Measurements from ENCODE around the gene ONECUT2. TPM values are rescaled to one million over a fixed set of nuclear protein-coding genes. Genes with fewer than 3 reads are reported as not detected.

ONECUT2 gene
- total and polyA plus RNA-seq, 9 donors, result under 0.01 to 0.30 (median 0.10) TPM

- Histone ChIP-seq H3K4me3 (no peak overlapping the region), H3K4me1 (ENCODE audit: insufficient read depth) (no peaks in the 10 kb centered on the region)
These were observed 6.1 kb downstream of the ONECUT2 start for GRCh38 chr18:57441071-57441794.

GRCh38 chr18:57443247-57443646 lies 8.1 kb downstream of the ONECUT2 start:
- DNase-seq, result no peak
- H3K4me1 ChIP-seq (ENCODE audit: insufficient read depth), result no peaks in the 10 kb centered on the region
- intact Hi-C loops (cut with DNase I), result no loop called here
- no peaks in the 10 kb centered on the region for H3K36me3 ChIP-seq
- H3K27ac ChIP-seq, result no peak overlapping the region
- H3K9me3 ChIP-seq, result peaks cover 0 to 4% of the 10 kb centered on the region in 2 donors
- H3K27me3 ChIP-seq, result peaks cover 2% of the 10 kb centered on the region
- WGBS, 3 donors, result 2 to 6% (median 4%) methylated on average over 1 of the region's 1 CpG
- H3K4me3 ChIP-seq, result no peak overlapping the region
- TF ChIP-seq EP300 (IDR thresholded peaks at IDR 0.05) (no peak), POLR2A (IDR thresholded peaks at IDR 0.05) (no peak), CTCF (IDR thresholded peaks at IDR 0.05) (no peak)

More at GRCh38 chr18:57441071-57441794, 6.1 kb downstream of the ONECUT2 start:
- intact Hi-C loops (cut with DNase I), result no loop called here
- no peaks in the 10 kb centered on the region for H3K36me3 ChIP-seq
- no peak overlapping the region for H3K27ac ChIP-seq
- no peak for DNase-seq
- peaks cover 0 to 4% of the 10 kb centered on the region in 2 donors for H3K9me3 ChIP-seq
- peaks cover 2% of the 10 kb centered on the region for H3K27me3 ChIP-seq
- WGBS, 3 donors, result 2% methylated on average over 50 to 54 of the region's 54 CpGs
- TF ChIP-seq POLR2A (IDR thresholded peaks at IDR 0.05) (no peak), EP300 (IDR thresholded peaks at IDR 0.05) (no peak), CTCF (IDR thresholded peaks at IDR 0.05) (no peak)

- peaks cover 2% of the 10 kb centered on the region for H3K27me3 ChIP-seq
- H3K4me1 ChIP-seq (ENCODE audit: insufficient read depth), result no peaks in the 10 kb centered on the region
- 37 to 50% (median 38%) methylated on average over 3 of the region's 3 CpGs for WGBS, 3 donors
- no peaks in the 10 kb centered on the region for H3K36me3 ChIP-seq
- H3K9me3 ChIP-seq, result peaks cover 0 to 4% of the 10 kb centered on the region in 2 donors
- no peak for DNase-seq
- TF ChIP-seq CTCF (IDR thresholded peaks at IDR 0.05) (no peak), POLR2A (IDR thresholded peaks at IDR 0.05) (no peak), EP300 (IDR thresholded peaks at IDR 0.05) (no peak)
- no peak overlapping the region for H3K4me3 ChIP-seq
- intact Hi-C loops (cut with DNase I), result no loop called here
- no peak overlapping the region for H3K27ac ChIP-seq
These were observed 8.5 kb downstream of the ONECUT2 start for GRCh38 chr18:57443702-57444101.

GRCh38 chr18:57444301-57444759 lies 9.2 kb downstream of the ONECUT2 start:
- intact Hi-C loops (cut with DNase I), result no loop called here
- TF ChIP-seq EP300 (IDR thresholded peaks at IDR 0.05) (no peak), POLR2A (IDR thresholded peaks at IDR 0.05) (no peak), CTCF (IDR thresholded peaks at IDR 0.05) (no peak)
- Histone ChIP-seq H3K27ac (no peak overlapping the region), H3K4me1 (ENCODE audit: insufficient read depth) (no peaks in the 10 kb centered on the region), H3K36me3 (no peaks in the 10 kb centered on the region), H3K4me3 (no peak overlapping the region), H3K27me3 (peaks cover 2% of the 10 kb centered on the region), H3K9me3 (peaks cover 0 to 4% of the 10 kb centered on the region in 2 donors)
- DNase-seq, result no peak
- WGBS, 3 donors, result 38 to 45% (median 39%) methylated on average over 3 of the region's 3 CpGs

Measured in ovary (tissue), 9 donors.